ENCODE results near the gene CHN2.

CHN2 gene

GRCh38 chr7:29444267-29444666, 249.7 kb downstream of the CHN2 start:
- DNase-seq, result no peak

GRCh38 chr7:29445736-29446135, 251.2 kb downstream of the CHN2 start:
- DNase-seq, result no peak

GRCh38 chr7:29447828-29448227, 253.3 kb downstream of the CHN2 start:
- DNase-seq, result no peak

- DNase-seq, result no peak
Measured at GRCh38 chr7:29449569-29450260, 255.1 kb downstream of the CHN2 start.

DNA sequence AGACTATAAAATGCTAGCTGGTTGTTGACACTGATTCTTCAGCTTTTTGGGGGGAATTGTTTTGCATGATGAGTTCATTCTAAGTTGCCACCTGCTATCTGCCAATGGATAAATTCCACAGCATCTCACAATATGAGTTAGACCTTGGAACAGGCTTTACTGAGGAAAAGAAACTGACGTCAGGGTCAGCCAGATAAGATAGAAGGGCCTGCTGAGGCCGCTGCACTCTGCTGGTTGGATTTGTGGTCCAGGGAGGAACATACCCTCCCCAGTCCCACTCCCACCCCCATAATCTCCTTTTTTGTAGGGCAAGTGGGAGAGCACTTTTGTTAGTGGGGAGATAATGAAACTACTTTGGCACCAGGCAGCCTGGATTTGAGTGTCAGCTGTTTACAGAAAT, 258.4 kb downstream of the CHN2 start:
- DNase-seq, result no peak

GRCh38 chr7:29454464-29454863, 259.9 kb downstream of the CHN2 start:
- DNase-seq, result no peak

- DNase-seq, result no peak
Measured at GRCh38 chr7:29454899-29455451, 260.4 kb downstream of the CHN2 start.

- no peak for DNase-seq
Measured at GRCh38 chr7:29457141-29457561, 262.6 kb downstream of the CHN2 start.

- DNase-seq, result no peak
Measured at GRCh38 chr7:29457565-29458011, 263.0 kb downstream of the CHN2 start.

- DNase-seq, result no peak
Measured at GRCh38 chr7:29458933-29459332, 264.4 kb downstream of the CHN2 start.

DNA sequence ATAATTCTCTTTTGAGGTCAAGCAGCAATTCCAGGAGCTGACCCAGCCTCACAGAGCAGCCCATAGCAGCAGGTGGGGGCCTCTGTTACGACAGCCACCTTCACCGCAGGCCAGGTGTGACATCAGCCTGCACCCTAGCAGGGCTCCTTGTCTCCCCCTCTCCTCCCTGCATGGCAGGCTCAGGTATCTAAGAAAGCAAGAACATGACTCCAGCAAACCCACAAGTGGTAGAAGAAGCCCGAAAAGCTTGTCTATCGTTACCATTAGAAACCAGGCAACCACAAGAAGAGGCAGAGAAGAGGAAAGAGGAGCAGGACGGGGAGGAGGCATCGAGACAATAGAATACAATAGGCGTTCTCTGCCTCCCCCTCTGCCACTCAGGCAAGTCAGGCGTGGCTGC, 265.0 kb downstream of the CHN2 start:
- no peak for DNase-seq

DNA sequence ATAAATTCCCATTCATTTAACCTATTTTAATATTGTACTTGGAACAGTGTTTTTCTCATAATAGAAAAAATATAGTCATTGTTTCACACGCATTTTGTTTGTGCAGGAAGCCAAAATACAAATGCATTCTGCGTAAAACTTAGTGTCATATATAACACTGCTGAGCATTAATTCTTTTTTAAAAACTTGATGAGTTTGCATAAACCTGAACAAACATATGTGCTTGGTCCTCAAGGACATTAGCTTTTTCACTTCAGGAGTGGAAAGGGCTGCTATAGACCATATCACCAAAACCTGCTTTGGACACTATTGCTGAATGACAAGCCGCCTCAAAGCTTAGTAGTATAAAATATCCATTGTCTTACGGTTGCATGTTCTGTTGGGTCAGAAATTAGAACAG, 267.4 kb downstream of the CHN2 start:
- DNase-seq, result no peak

- no peak for DNase-seq
Measured at GRCh38 chr7:29463504-29464158, 269.1 kb downstream of the CHN2 start.

DNA sequence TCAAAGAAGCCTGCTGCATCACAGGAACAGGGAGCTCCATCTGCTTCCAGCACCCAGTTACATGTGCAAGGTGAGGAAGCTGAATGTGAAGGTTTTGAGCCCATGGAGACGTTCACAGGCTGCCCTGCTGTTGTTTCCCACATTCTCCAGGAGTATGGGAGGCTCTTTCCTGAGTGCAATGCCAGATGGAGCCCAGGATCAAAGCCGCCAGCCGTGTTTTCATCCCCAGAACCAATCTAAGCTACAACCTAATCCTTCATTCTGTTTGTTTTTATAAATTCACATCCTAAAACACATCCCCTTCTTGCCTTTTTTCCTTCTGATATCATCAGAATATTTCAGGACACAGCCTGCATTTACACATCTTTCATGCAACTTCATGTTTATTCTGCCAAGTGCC, 270.2 kb downstream of the CHN2 start:
- no peak for DNase-seq

GRCh38 chr7:29467193-29467926, 272.8 kb downstream of the CHN2 start:
- no peak for DNase-seq

DNA sequence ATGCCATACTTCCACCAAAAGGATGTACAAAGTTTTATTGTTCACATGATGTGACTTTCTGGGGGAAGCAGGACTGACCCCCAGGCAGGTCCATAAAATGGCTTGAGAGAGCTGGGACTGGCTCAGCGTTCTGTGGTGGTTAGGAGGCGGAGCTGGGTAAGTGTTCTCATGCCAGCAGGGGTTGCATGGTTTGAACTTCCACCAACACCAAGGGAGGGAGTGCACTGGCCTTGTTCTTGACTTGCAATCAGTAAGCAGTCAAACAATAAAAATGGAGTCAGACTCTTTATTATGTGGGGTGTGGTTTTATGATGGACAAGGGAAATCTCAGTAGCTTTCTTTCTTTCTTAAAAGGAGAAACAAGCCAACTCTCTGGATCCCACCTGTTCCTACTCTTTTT, 273.6 kb downstream of the CHN2 start:
- DNase-seq, result no peak

DNA sequence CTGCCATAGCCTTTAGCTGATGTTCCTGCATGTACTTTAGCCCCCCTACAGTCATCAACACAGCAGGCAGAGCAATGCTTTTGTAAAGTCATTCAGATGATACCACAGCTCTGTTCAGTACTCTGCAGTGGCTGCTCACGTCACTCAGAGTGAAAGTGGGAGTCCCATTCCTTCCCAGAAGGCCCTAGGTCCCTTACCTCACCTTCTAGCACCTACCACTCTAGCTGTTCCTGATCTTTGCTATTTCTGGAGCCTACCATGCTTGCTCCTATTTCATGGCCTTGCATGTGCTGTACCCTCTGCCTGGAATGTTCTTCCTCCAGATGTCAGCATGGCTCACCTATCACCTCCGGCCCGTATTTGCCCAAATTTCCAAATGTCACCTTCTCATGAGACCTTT, 274.7 kb downstream of the CHN2 start:
- DNase-seq, result no peak

DNA sequence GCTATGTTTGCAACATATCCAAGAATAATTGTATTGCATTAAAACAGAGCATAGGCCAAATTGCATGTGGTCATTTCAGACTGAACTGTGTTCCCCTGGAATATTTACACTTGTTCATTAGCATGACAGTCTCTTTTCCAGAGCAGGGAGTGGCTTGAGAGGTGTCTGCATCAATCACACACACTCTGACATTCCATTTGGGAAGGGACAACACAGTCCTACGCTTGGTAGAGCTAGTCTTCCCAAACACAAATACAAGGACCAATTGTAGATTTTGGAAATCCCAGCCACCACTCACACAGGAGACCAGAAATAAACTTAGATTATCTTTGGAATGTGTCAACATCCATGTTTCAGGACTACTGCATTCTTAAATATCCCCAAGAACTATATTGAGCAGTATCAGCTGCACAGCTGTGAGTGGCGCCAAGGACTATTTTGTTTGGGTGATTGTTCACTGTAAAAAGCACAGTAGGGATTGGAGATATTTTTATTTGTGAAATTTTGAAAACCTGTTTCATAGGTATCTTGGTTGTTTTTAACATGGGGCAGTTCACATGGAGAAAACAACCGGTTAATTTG, 275.5 kb downstream of the CHN2 start:
- DNase-seq, result no peak

- no peak for DNase-seq
Measured at GRCh38 chr7:29471444-29472138, 277.0 kb downstream of the CHN2 start.

GRCh38 chr7:29476916-29477315, 282.3 kb downstream of the CHN2 start:
- no peak for DNase-seq

DNA sequence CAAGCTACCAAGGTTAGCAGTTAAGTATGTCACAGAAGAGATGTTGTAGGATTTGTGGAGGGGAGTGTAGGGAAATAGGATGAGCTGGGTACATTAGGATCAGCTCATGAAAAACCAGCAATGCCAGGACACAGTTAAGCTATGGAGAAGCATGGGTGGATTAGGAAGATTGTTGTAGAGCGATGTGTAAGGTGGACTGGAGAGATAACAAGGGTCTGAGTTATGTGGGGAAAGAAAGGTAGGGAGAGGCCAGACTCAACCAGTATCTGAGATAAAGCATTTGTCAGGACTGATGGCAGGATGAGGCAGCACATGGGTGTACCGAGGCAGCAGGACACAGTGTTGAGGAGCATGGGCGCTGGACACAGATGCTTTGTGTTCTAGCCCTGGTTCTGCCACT, 283.7 kb downstream of the CHN2 start:
- no peak for DNase-seq

GRCh38 chr7:29478687-29479240, 284.2 kb downstream of the CHN2 start:
- no peak for DNase-seq
